ENCODE measurements around the gene GRM1.

The GRM1 gene

GRCh38 chr6:146050168-146050567 lies 21.3 kb downstream of the GRM1 start:
- DNase-seq (ENCODE audit: low read depth), result no peak
- H3K4me3 ChIP-seq (ENCODE audit: control insufficient read depth, low read depth, low read length), result no peak overlapping the region
- TF ChIP-seq CTCF (IDR thresholded peaks at IDR 0.05; ENCODE audit: control insufficient read depth, insufficient read depth, low read depth, low read length, missing control alignments), result no peak

- no peak overlapping the region for H3K4me3 ChIP-seq (ENCODE audit: control insufficient read depth, low read depth, low read length)
- no peak for DNase-seq (ENCODE audit: low read depth)
- no peak for TF ChIP-seq CTCF (IDR thresholded peaks at IDR 0.05; ENCODE audit: control insufficient read depth, insufficient read depth, low read depth, low read length, missing control alignments)
Observed at GRCh38 chr6:146056506-146056905, 27.6 kb downstream of the GRM1 start.

DNA sequence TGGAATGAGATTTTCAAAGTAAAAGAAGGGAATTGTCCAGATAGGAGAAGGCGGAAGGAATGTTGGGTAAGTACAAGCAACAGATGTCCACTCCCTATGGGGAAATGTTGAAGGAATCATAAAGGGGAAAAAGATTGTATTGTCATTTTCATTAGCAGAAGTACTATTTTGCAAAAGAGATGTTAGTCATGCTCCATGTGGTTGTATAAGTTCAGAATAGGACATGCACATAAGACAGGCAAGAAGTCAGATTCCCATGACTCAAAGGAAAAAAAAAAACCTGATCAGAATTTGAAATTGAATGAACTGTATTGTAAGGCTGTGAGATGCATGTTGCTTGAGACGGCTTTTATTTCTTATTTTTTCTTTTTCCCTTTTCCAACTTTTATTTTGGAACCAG lies 36.8 kb downstream of the GRM1 start:
- no peak for DNase-seq (ENCODE audit: low read depth)
- no peak overlapping the region for H3K4me3 ChIP-seq (ENCODE audit: control insufficient read depth, low read depth, low read length)
- TF ChIP-seq CTCF (IDR thresholded peaks at IDR 0.05; ENCODE audit: control insufficient read depth, insufficient read depth, low read depth, low read length, missing control alignments), result no peak

DNA sequence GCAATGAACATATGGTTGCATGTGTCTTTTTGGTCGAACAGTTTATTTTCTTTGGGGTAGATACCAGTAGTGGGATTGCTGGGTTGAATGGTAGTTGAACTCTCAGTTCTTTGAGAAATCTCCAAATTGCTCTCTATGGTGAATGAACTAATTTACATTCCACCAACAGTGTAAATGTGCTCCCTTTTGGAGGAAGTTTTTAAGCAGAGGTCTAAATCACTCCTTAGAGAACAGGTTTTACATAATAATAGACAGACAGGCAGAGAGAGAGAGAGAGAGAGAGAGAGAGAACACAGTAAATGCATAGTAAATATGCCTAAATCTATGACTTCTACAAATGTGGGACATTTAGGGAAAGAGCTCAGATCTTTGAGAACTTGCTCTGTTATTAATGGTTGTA lies 37.6 kb downstream of the GRM1 start:
- no peak for DNase-seq (ENCODE audit: low read depth)
- no peak overlapping the region for H3K4me3 ChIP-seq (ENCODE audit: control insufficient read depth, low read depth, low read length)
- TF ChIP-seq CTCF (IDR thresholded peaks at IDR 0.05; ENCODE audit: control insufficient read depth, insufficient read depth, low read depth, low read length, missing control alignments), result no peak

- no peak overlapping the region for H3K4me3 ChIP-seq (ENCODE audit: control insufficient read depth, low read depth, low read length)
- no peak for TF ChIP-seq CTCF (IDR thresholded peaks at IDR 0.05; ENCODE audit: control insufficient read depth, insufficient read depth, low read depth, low read length, missing control alignments)
- DNase-seq (ENCODE audit: low read depth), result no peak
Observed at GRCh38 chr6:146071781-146072180, 42.9 kb downstream of the GRM1 start.

DNA sequence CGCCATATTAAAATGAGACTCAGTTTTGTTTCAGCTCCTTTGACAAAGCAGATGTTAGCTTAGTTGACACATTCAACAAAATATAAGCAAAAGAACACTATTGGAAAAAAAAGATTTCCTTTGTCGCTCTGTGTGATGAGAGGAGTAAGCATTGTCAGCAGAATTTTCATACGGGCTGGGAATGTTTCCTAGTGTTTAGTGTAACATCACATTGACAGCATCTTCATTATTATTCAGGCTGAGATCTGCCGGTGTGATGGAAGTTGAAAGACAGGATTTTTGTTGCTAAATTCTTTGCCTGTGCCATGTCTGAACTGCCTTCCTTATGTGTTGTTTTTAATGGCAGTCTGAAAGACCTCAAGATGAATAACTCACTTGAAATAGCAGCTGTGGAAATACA lies 49.1 kb downstream of the GRM1 start:
- no peak for TF ChIP-seq CTCF (IDR thresholded peaks at IDR 0.05; ENCODE audit: control insufficient read depth, insufficient read depth, low read depth, low read length, missing control alignments)
- no peak for DNase-seq (ENCODE audit: low read depth)
- no peak overlapping the region for H3K4me3 ChIP-seq (ENCODE audit: control insufficient read depth, low read depth, low read length)

DNA sequence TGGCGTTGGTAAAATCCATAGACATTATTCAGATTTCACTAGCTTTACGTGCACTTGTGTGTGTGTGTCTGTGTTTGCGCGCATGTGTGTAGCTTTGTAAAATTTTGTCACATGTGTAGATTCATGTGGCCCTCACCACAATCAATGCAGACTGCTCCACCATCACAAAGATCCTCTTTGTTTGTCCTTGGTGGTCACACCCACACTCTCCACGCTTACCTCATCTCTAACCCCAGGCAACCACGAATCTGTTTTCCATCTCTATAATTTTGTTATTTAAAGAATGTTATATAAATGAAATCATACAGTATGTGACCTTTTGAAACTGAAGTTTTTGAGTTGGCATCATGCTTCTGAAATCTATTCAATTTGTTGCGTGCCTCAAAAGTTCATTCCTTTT lies 58.5 kb downstream of the GRM1 start:
- no peak for DNase-seq (ENCODE audit: low read depth)
- no peak overlapping the region for H3K4me3 ChIP-seq (ENCODE audit: control insufficient read depth, low read depth, low read length)
- no peak for TF ChIP-seq CTCF (IDR thresholded peaks at IDR 0.05; ENCODE audit: control insufficient read depth, insufficient read depth, low read depth, low read length, missing control alignments)
